WI38 (cell line): ENCODE data around the gene XPR1.
"Not testable (repeated sequence)": the region's sequence is repeated elsewhere in the genome, so short reads cannot be mapped to it uniquely, and the experiment has no call there.

Source experiments
- H3K4me3 ChIP-seq: 2 replicates; pipeline ENCODE4 v1.5.1; 2011; ENCODE audit warnings: low read depth, mild to moderate bottlenecking, control low read depth, low read length
- CTCF ChIP-seq: IDR thresholded peaks from 2 replicates; pipeline ENCODE4 v1.5.1; 2012; ENCODE audit warnings: low read depth, mild to moderate bottlenecking, control low read depth, low read length

The XPR1 gene

GRCh38 chr1:180644526-180645192 is 12.8 kb downstream of the XPR1 start:
- no peak for TF ChIP-seq CTCF
- no peak overlapping the region for H3K4me3 ChIP-seq

DNA sequence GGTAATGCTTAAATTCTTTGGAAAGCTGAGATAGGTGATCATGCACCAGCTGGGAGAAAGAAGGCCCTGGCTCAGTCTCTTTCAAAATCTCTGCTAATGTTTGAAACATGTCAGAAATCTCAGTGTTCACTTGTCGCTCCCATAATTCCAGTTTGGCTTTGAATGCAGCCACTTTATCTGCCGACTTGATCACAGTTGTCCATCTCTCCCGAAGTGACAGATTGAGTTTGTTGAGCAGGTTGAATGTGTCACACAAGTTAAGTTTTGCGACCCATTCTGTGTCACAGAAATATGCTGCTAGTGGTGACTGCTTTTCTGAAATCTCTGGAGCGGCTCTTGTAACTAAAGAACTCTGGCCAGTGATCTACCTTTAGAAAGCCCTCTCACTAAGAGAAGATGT is 13.4 kb downstream of the XPR1 start:
- H3K4me3 ChIP-seq, result not testable (repeated sequence)

DNA sequence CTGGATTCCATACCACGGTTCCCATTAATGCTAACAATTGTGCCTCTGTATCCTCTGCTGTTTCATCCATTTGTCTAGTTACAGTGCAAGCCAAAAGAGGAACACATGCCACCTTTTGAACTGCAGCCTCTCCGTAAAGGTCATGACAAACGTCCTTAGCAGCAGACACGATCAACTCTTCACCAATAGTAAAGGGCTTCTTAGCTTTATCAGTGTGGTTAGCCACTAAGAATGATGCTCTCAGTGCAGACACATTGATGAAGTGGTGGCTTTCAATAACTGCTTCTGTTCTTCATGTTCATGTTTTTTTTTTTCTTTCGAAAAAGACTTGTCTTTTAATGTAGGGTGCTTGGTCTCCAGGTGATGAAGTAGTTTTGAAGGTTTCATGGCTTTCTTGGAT is 14.3 kb downstream of the XPR1 start:
- H3K4me3 ChIP-seq, result no peak overlapping the region
- TF ChIP-seq CTCF, result no peak

- TF ChIP-seq CTCF, result no peak
- no peak overlapping the region for H3K4me3 ChIP-seq
Observed at GRCh38 chr1:180646547-180646946, 14.7 kb downstream of the XPR1 start.

GRCh38 chr1:180652792-180653191 is 21.0 kb downstream of the XPR1 start:
- TF ChIP-seq CTCF, result no peak
- no peak overlapping the region for H3K4me3 ChIP-seq

DNA sequence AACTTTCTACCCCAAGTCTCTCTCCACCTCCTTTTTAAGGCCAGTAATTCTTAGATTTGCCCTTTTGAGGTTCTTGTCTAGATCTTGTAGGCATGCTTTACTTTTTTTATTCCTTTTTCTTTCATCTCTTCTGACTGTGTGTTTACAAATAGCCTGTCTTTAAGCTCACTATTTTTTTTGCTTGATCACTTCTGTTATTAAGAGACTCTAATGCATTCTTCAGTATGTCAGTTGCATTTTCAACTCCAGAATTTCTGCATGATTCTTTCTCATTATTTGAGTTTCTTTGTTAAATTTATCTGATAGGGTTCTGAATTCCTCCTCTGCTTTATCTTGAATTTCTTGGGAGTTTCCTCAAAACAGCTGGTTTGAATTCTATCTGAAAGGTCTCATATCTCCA is 30.9 kb downstream of the XPR1 start:
- no peak for TF ChIP-seq CTCF
- H3K4me3 ChIP-seq, result no peak overlapping the region

GRCh38 chr1:180670681-180671080 is 38.9 kb downstream of the XPR1 start:
- H3K4me3 ChIP-seq, result no peak overlapping the region
- TF ChIP-seq CTCF, result no peak

- TF ChIP-seq CTCF, result no peak
- no peak overlapping the region for H3K4me3 ChIP-seq
Observed at GRCh38 chr1:180672105-180672504, 40.3 kb downstream of the XPR1 start.
